ENCODE measurements around the gene TRIM33. TPM values are rescaled to one million over a fixed set of nuclear protein-coding genes. Genes with fewer than 3 reads are reported as not detected.

TRIM33 gene
- total and polyA plus RNA-seq, 3 donors from 2014 or later, result 63.7 to 88.7 (median 67.9) TPM

DNA sequence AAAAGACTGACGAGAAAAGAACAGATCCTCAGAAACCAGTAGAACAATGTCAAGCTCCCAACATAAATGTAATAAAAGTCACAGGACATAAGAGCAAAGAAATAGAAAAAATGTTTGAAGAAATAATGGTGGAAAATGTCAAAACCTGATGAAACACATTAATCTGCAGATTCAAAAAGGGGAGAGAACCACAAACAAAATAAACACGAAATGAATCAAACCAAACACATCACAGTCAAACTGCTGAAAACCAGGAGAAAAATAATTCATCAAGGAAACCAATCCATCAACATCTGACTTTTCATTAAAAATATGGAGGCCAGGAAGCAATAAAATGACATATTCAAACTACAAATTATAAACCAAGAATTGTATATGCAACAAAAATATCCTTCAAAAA, 31.9 kb downstream of the TRIM33 start:
- H3K27ac ChIP-seq, result no peak overlapping the region
- no peak for DNase-seq
- intact Hi-C loops (cut with DNase I; ENCODE audit: low total_unique reads), result no loop called here
- H3K36me3 ChIP-seq (ENCODE audit: low read depth, missing control alignments), result no peaks in the 10 kb centered on the region
- 93 to 97% methylated on average over 2 of the region's 2 CpGs for WGBS, 2 donors
- no peaks in the 10 kb centered on the region for H3K27me3 ChIP-seq
- H3K9me3 ChIP-seq, result no peaks in the 10 kb centered on the region
- no peaks in the 10 kb centered on the region for H3K4me1 ChIP-seq
- no peak overlapping the region for H3K4me3 ChIP-seq
- no peak for TF ChIP-seq POLR2A (IDR thresholded peaks at IDR 0.05)
- TF ChIP-seq CTCF (IDR thresholded peaks at IDR 0.05), result no peak

GRCh38 chr1:114473796-114474195, 37.2 kb downstream of the TRIM33 start:
- Histone ChIP-seq H3K36me3 (ENCODE audit: low read depth, missing control alignments) (no peaks in the 10 kb centered on the region), H3K27me3 (no peaks in the 10 kb centered on the region), H3K27ac (no peak overlapping the region), H3K4me3 (no peak overlapping the region), H3K4me1 (no peaks in the 10 kb centered on the region), H3K9me3 (no peaks in the 10 kb centered on the region)
- 94 to 95% methylated on average over 6 of the region's 6 CpGs for WGBS, 2 donors
- intact Hi-C loops (cut with DNase I; ENCODE audit: low total_unique reads), result no loop called here
- no peak for DNase-seq
- TF ChIP-seq POLR2A (IDR thresholded peaks at IDR 0.05) (no peak), CTCF (IDR thresholded peaks at IDR 0.05) (no peak)

DNA sequence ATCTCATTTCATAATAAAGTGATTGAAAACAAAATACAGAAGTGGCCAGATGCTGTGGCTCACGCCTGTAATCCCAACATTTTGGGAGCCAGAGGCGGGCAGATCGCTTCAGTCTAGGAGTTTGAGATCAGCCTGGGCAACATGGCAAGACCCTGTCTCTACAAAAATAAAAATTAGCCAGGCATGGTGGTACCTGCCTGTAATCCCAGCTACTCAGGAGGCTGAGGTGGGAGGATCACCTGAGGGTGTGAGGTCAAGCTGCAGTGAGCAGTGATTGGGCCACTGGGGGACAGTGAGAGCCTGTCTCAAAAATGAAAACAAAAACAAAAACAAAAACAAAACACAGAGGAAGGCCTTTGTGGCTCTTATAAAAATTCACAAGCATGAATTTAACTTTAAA, 38.6 kb downstream of the TRIM33 start:
- intact Hi-C loops (cut with DNase I; ENCODE audit: low total_unique reads), result no loop called here
- no peaks in the 10 kb centered on the region for H3K4me1 ChIP-seq
- DNase-seq, result no peak
- H3K27me3 ChIP-seq, result no peaks in the 10 kb centered on the region
- H3K4me3 ChIP-seq, result no peak overlapping the region
- no peak overlapping the region for H3K27ac ChIP-seq
- H3K9me3 ChIP-seq, result no peaks in the 10 kb centered on the region
- TF ChIP-seq CTCF (IDR thresholded peaks at IDR 0.05) (no peak), POLR2A (IDR thresholded peaks at IDR 0.05) (no peak)
- 83 to 86% methylated on average over 3 of the region's 3 CpGs for WGBS, 2 donors
- no peaks in the 10 kb centered on the region for H3K36me3 ChIP-seq (ENCODE audit: low read depth, missing control alignments)

GRCh38 chr1:114470681-114471080, 40.3 kb downstream of the TRIM33 start:
- H3K4me3 ChIP-seq, result no peak overlapping the region
- no peak for DNase-seq
- H3K27ac ChIP-seq, result no peak overlapping the region
- no peak for TF ChIP-seq POLR2A (IDR thresholded peaks at IDR 0.05)
- no peak for TF ChIP-seq CTCF (IDR thresholded peaks at IDR 0.05)
- no peaks in the 10 kb centered on the region for H3K36me3 ChIP-seq (ENCODE audit: low read depth, missing control alignments)
- no peaks in the 10 kb centered on the region for H3K9me3 ChIP-seq
- H3K4me1 ChIP-seq, result no peaks in the 10 kb centered on the region
- intact Hi-C loops (cut with DNase I; ENCODE audit: low total_unique reads), result no loop called here
- H3K27me3 ChIP-seq, result no peaks in the 10 kb centered on the region
- 73 to 79% methylated on average over 5 of the region's 5 CpGs for WGBS, 2 donors

DNA sequence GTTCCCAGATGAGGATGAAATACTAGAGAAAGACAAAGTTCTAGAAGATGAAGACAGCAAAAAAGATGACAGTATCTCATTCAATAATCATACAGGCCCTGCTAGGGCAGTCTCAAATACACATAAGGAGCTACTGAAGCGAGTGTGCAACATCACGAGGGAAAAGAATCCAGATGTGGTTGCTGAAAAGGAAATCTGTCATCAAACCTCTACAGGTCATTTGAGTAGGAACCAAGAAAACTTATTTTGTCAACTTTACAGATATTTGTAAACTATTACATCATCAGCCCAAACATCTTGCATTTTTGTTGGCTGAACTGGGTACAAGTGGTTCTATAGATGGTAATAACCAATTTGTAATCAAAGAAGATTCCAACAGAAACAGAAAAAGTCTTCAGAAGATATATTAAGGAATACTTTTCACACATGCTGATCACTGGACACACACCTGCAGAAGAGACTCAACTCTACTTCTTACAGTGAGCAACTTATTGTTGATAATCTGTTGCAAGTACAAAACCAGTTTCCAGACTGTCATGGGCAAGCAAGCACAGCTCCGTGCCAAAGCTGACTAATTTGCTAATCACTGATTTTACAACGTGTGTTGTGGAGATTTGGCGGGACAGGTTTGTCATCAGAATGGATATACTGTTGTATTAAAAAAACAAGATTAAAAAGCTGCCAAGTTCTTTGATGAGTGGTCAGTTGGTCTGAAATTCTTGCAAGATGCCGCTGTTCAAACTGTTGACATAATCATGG, 42.1 kb downstream of the TRIM33 start:
- 75 to 77% methylated on average over 6 of the region's 6 CpGs for WGBS, 2 donors
- no peaks in the 10 kb centered on the region for H3K9me3 ChIP-seq
- H3K4me3 ChIP-seq, result no peak overlapping the region
- H3K36me3 ChIP-seq (ENCODE audit: low read depth, missing control alignments), result no peaks in the 10 kb centered on the region
- no peak for TF ChIP-seq CTCF (IDR thresholded peaks at IDR 0.05)
- TF ChIP-seq POLR2A (IDR thresholded peaks at IDR 0.05), result no peak
- no peaks in the 10 kb centered on the region for H3K4me1 ChIP-seq
- no peak for DNase-seq
- no peak overlapping the region for H3K27ac ChIP-seq
- H3K27me3 ChIP-seq, result no peaks in the 10 kb centered on the region
- intact Hi-C loops (cut with DNase I; ENCODE audit: low total_unique reads), result no loop called here
